CD4-positive, alpha-beta T cell treated with Interleukin-21 for 1 hour (primary cell): ENCODE results near the gene ASB17.
"Not testable (repeated sequence)": the region's sequence is repeated elsewhere in the genome, so short reads cannot be mapped to it uniquely, and the experiment has no call there.

Experiments used
- DNase-seq: peaks from one replicate; pipeline ENCODE4 v3.0.0-alpha.2; 2020

Gene ASB17, protein sequence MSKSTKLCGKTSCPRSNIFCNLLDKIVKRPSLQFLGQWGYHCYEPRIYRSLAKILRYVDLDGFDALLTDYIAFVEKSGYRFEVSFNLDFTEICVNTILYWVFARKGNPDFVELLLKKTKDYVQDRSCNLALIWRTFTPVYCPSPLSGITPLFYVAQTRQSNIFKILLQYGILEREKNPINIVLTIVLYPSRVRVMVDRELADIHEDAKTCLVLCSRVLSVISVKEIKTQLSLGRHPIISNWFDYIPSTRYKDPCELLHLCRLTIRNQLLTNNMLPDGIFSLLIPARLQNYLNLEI

DNA sequence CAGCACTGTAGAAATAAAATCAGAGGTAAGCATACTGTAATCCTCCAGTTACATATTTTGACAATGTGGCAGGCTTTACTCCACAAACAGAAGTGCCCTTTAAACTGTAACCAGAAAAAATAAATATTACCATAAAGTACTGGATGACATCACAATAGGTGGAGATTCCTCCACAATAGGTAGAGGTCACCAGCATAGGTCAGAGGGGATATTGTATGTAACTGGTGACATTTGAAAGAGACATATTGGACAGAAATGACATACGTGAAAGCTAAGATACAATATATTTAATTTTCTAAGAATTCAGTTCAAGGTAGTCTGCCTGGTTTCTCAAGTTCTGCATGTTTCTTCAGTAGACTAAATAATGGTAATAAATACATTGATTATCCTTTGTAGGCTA, at the start of gene ASB17:
ASB17 (minus strand) TSS at position 101 of the 400 bp plus-strand sequence. CDS start 113 bp downstream, outside the sequence.
- no peak for DNase-seq

DNA sequence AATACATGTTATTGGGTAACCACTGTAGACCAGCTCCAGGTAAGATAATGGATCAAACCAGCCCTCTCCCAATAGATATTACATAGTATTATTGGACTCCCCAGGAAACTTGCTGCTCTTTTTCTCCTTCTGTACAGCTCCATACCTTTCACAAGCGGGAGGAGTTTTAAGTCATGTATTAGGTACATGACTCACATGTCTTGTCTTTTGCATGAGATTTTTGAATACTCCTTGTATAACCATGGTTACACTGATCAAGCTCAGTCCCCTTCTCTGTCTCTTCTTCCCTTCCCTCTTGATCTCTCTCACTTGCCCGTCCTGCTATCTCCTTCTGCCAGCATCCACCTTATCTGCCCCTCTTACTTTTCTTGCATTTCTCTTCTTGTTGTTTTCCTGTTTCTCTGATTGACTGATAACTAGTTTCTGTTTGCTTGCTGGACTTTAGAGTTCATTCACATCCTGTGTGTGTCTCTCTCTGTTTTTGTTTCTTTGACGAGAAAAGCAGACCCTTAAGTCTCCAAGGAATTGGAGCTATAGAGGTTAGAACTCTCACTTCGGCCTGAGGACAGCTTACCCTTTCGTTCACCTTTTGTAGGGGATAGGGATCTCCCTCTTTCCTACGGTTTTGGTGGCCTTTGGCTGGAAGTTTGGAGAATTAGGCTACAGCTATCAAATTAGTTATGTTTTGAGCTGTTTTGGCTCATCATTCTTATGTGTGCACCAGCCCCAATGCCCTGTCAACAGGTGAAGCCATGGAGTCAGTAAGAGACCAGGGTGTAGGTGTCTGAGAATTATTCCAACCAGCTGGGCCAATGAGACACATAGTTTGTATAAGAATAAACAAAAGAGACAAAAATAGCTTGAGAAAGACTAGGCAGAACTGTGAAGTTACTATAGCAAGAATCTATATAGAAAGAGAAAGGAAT, 49.0 kb upstream of the ASB17 start:
- no peak for DNase-seq

DNA sequence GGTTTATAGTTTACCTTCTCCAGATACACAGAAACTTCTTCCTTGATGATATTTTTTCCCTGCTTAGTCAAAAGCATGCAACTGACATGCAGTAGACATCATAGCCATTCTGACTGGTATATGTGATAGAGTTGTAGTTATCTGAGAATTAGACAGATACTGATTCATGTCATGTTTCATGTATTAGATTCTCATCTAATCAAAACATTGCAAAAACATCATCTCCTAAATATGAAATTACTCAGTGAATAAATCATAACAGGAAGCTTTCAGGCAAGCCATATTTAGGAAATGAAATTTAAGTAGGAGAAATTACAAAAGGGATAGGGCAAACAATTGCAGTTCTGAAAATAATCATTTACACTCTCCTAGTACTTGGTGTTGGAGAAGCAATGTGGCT, 38.4 kb upstream of the ASB17 start:
- DNase-seq, result no peak

DNA sequence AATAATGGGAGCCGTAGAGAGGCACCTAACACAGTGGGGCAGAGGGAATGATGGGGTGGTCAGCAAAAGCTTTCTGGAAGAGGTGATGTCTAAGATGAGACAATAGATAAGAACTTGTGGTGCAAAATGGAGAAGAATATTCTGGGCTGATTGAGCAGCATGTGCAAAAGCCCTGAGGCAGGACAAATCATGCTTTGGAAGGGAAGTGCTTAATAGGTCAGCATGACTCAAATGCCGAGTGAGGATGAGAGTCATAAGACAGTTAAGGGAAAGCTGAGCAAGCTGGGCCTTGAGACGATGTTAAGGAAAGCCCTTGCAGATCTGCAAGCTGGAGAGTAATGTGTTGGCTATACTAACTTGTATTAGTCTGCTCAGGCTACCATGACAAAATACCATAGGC, 37.3 kb upstream of the ASB17 start:
- no peak for DNase-seq

DNA sequence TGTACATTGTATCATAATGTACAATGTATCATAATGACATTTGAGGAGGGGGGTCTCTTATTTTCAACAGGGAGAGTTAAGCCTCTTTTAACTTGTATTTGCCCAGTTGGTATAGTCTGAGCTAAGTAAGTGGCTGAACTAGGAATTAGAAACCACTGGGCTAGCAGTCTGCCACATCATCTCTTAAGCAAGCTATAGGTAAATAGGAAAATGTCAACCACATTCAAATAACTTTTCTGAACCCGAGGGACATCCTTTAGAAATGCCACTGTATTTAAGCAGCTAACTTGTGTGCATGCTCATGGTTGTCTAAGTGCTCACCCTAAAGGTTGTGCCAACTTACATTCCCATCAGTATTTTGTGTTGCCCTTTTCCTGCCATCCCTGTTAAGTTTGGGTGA, 35.5 kb upstream of the ASB17 start:
- no peak for DNase-seq

DNA sequence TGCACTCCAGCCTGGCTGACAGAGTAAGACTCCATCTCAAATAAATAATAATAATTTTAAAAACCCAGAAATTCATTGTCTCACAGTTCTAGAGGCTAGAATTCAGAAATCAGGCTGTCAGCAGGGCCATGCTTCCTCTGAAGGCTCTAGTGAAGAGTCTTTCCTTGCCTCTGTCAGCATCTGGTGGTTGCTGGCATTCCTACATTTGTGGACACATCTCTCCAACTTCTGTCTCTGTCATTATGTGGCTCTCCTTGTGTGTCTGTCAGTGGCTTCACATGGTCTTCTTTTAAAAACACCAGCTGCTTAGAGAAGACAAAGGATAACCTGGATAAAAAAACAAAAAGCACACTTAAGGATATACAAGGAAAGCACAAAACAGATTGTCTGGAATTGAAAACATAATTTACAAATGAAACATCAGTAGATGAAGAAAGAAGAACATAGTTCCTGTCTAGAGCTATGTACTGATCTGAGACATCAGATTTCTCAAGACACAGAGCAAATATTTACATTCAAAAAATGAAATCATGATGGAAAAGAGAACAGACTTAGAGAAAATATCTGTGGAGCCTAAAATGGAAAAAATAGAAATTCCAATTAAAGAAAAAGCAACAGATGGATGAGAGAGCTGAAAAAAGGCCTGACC, 32.7 kb upstream of the ASB17 start:
- no peak for DNase-seq

DNA sequence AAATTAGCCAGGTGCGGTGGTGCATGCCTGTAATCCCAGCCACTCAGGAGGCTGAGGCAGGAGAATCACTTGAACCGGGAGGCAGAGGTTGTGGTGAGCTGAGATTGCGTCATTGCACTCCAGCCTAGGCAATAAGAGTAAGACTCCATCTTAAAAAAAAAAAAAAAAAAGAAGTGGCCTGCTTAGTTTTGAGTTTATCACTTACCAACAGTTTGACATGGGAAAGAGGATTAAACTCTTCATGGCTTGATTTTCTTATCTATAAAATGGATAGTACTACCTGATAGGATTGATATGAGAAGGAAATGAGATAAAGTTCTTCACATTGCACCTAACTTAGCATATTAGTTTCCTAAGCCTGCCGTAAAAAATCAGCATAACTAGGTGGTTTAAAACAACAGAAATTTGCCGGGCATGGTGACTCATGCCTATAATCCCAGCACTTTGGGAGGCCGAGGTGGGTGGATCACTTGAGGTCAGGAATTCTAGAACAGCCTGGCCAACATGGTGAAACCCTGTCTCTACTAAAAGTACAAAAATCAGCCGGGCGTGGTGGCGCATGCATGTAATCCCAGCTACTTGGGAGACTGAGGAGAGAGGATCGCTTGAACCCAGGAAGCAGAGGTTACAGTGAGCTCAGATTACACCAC, 32.0 kb upstream of the ASB17 start:
- not testable (repeated sequence) for DNase-seq

DNA sequence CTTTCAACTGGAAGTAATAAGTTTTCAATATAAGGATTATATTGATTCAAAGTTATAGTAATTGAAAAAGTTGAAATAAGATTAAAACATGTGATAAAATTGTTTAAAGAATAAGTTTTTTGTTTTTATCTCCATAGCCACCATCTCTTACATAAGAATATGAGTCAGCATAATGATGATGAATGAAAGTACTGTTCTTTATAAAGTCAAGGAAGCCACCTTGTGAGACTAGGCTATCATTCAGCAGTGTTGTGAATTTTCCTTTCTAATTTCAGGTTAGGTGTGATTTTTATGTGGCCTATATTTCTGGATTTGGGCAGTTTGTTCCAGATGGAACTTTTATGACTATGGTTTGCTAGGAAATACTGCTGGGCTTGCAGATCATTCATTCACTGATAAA, 22.4 kb upstream of the ASB17 start:
- no peak for DNase-seq

DNA sequence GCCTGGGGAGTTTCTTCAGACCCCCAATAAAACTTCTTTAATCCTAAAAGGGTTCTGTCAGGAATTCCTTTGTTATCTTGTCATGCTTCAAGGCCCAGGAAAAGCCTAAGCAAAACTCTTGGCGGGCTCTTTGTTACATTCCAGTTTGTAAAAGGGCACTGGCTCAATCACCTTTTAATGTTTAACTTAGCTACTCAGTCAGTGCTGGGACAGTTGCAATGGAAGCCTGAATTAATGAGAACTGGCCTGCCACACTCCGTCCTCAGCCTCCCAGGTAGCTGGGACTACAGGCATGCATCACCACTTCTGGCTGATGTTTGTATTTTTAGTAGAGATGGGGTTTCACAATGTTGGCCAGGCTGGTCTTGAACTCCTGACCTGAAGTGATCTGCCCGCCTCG, 21.3 kb upstream of the ASB17 start:
- DNase-seq, result no peak

DNA sequence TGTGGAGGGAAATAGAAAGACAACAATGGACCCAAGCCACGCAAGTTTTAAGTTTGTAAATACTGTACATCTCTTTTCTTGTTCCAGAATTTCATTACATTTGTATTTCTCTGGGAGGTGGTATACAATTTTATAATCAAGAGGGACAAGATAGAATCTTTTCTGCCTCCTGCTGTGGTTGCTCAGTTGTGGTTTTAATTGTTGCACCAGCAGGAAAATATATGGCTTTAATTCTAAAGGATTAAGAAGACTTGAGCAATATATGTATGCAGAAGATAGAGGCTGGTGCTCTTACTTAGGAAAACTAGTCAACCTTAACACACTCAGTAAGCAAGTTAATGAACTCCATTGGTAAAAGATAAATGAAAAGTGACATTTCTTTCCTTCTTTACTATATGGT, 19.8 kb upstream of the ASB17 start:
- DNase-seq, result no peak

DNA sequence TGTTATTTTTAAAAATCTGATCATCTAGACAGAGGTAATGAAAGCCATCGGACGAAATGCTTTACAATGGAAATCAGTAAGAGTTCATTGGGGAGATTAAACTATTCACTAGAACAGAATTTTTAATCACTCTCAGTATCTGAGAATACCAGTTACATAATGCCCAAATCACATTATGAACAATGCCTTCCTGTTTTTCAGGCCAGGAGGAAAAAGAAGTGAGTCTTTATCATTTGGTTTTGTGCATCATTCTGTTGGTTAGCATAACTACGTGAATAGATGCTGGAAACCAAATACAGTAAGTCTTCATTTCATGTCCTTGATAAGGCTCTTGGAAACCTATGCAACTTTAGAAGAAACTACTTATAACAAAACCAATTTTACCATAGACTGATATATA, 18.0 kb upstream of the ASB17 start:
- no peak for DNase-seq

DNA sequence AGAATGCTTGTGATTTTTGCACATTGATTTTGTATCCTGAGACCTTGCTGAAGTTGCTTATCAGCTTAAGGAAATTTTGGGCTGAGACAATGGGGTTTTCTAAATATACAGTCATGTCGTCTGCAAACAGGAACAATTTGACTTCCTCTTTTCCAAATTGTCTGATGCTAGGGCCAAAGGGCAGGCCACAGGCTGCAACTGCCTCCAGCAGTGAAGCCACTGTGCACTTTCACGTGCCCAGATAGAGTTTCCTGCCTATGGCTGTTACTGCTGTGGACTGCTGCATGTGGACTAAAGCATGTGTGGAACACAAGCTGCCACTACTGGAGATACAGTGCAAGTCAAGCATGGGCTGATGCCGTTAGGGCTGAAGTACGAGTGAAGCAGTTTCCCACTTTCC, 10.8 kb upstream of the ASB17 start:
- not testable (repeated sequence) for DNase-seq

DNA sequence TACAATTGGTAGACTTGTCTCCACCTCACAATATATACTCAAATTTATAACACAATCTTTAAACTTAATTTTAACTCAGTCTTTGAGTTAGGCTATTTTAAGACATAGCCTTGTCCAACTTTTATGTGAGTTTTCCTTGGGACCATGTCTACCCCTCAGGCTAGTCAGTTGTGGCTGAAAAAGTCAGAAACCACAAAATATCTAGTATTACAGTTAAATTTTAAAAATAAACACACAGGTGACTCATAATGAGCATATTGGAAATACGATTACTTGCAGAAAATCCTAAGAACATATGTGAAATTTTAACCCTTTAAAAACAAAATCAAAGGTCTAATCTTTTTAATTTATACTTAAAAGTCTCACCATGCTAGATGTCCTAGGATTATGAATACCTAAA, 4.8 kb upstream of the ASB17 start:
- no peak for DNase-seq

DNA sequence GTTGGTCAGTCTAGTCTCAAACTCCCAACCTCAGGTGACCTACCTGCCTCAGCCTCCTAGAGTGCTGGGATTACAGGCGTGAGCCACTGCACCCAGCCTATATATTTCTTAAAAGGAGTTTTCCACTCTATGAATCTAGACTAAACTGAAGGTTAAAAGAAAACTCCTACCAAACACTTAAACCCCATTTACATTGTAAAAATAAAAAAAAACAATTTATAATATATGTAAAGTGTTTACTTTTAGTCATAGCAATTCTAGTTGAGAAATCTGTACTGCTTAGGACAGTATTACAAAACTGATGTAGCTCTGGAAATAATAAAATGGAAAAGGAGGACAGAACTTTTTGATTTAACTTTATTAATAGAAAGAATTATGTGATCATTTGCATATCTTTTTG, 9.5 kb downstream of the ASB17 start:
- DNase-seq, result no peak

DNA sequence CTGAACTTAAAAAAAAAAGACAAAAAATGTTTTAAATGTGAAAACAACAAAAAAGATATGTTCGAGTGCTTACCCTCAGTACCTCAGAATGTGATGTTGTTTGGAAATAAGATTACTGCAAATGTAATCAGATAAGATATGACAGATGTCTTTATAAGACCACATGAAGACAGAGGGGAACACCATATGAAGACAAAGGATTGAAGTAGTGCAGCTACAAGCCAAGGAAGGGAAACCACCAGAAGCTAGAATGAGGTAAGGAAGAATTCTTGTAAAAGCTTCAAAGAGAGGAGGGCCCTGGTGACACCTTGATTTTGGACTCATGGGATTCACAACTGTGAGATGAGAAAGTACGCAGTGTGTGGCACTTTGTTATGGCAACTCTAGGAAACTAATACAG, 15.4 kb downstream of the ASB17 start:
- no peak for DNase-seq

DNA sequence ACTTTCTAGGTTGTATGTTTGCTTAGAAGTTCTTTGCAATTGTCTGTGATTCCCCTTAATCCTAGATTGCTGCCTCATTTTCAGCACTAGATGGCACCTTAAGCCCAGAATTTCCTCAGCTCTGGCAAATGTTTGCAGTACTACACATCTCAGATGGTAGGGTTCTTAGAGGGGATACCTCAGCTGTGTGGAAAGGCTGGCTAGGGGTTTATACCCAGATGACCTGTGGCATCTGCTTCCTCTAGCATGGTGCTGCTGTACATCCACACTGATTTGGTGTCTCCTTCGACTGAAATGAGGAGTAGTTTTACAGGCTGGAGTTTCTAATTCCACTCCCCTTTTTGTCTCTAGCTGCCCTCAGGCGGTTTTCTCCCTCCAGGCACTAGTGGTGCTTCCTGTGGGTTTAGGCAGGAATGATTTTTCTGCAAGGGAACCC, 23.5 kb downstream of the ASB17 start:
- no peak for DNase-seq

DNA sequence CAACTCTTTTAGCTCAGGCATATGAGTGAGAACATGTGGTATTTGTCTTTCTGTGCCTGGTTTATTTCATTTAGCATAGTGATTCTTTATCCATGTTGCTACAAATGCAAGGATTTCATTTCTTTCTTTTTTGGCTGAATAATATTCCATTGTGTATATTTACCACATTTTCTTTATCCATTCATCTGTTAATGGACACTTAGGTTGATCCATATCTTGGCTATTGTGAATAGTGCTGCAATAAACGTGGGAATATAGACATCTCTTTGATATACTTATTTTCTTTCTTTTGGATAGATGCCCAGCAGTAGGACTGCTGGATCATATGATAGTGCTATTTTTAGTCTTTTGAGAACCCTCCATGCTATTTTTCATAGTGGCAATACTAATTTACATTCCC, 30.8 kb downstream of the ASB17 start:
- DNase-seq, result no peak

DNA sequence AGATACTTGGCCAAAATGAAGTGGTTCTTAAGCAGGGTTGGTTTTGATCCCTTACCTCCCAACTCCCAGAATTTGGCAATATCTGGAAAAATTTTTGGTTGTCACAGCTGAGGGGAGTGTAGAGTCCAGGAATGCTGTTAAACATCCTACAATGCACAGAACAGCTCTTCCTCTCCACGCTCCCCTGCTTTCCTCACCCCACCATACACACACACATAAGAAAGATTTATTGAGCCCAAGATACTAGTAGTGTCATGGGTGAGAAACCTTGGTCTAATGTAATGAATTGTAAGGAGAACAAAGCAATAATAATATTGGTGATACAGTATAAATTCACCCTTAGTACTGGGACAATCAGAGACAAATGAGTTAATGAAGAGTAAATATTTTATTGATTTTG, 47.8 kb downstream of the ASB17 start:
- DNase-seq, result no peak

DNA sequence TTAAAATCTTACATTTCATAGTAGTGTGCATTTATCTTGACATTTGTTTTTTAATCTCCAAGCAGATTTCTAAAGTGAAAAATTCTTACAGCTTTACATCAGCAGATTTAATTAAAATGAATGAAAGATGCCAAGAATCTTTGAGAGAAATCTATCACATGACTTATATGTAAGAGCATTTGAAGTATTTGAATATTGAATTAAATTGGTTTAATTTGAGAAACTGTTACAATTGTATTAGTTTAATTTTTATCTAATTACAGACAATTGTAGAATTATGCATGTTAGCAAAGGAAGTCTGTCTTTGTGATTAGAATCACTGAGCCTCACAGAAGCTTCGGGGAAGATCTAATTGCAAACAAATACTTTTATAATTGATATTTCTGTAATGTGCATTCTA, 52.2 kb downstream of the ASB17 start:
- no peak for DNase-seq

DNA sequence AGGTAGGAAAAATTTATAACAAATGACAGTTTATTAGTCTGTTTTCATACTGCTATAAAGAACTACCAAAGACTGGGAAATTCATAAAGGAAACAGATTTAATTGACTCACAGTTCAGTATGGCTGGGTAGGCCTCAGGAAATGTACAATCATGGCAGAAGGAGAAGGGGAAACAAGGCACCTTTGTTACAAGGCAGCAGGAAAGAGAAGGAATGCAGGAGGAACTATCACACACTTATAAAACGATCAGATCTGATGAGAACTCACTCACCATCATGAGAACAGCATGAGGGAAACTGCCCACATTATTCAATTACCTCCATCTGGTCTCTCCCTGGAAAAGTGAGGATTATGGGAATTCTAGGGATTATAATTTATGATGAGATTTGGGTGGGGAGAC, 61.3 kb downstream of the ASB17 start:
- no peak for DNase-seq
